GM19328 (cell line): ENCODE data around the gene GATA5.
"Not testable (repeated sequence)": the region's sequence is repeated elsewhere in the genome, so short reads cannot be mapped to it uniquely, and the experiment has no call there.

Source experiments
- ATAC-seq: cut with Tn5 transposase; IDR thresholded peaks from one replicate; pipeline ENCODE4 v1.9.1; 2021; ENCODE audit warnings: mild to moderate bottlenecking, moderate library complexity; ENCODE audit not compliant: unreplicated experiment

Gene GATA5

DNA sequence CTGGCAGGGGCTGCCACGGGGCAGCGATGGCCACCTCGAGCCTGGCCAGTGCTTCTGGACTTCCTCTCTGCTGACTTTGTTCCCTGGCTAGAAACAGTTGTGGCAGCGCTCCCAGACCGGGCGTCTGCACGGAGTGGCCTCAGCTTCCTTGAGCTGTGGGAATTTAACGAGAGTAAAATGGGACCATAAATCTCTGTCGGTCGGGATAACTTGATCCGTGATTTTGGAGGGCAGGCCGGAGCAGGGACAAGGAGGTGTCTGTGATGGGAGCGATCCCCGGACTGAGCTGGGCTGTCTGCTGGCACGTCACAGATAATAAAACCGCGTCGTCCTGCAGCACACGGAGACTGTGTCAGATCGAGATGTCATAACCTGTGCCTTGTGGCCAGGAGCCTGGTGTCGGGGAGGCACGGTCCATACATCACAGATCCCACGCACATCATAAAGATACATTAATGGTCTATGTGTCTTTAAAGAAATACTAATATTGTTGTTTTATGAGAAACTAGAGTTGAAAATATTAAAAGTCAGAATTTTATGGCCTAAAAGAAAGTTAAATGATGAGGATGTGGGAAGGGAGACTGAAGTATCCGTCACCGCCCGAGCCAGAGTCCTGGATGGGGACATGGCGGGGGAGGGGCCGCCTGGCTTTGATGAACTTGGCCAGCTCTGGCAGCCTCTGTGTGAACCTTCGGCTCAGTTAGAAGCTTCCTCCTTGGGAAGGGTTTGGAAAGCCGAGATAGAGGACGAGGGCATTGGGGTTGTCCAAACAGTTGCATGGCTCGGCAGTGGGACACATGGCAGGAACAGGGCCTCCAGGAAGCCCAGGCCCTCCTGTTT, 41.9 kb downstream of the GATA5 start:
- ATAC-seq: no peak

DNA sequence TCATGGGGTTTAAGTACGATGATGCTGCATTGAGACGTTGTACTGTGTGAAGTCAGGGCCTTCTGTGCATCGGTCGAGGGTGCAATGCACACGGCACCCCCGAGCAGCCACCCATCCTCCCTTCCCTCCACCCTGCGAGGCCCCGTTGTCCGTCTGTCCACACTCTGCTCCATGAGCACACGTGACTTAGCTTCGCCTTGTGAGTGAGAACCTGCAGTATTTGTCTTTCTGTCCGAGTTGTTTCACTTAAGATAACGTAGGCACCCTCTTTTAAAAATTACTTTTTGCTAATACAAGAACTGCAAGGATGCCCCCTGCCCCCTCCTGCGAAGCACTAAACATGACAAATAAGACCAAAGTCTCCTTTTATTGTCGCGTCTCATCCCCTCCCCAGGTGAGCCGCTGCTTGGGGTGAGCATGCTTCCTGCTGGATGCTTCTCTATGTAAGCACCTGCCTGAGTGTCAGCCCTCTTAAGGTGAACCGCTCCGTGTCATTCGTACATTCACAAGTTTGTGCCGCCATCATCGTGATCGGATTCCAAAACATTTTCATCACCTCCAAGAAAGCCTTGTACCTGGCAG, 44.8 kb downstream of the GATA5 start:
- ATAC-seq: no peak

DNA sequence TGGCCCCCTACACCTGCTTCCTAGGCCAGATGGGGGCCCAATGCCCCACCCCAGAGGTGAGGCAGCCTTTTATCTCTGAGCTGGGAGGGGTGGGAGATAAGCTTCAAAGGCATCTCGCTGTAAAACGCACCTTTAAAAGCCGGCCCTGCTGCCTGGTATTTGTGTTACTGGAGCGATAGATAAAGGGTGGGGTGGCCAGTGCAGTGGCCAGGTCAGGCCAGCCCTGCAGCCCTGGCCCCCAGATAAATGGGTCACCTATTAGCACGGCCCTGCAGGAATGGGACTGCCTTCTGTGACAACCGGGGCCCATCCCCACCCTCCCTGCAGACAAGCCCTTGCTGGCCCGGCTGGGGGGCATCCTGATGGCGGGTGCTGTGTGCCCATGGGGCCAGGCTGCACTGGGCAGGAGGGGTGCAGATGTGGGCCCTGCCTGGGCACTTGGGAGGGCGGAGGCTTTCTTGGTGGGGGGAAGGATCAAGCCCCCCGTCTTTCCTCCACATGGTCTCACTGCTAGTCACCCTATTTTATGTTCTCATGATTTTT, 45.4 kb downstream of the GATA5 start:
- no peak for ATAC-seq

DNA sequence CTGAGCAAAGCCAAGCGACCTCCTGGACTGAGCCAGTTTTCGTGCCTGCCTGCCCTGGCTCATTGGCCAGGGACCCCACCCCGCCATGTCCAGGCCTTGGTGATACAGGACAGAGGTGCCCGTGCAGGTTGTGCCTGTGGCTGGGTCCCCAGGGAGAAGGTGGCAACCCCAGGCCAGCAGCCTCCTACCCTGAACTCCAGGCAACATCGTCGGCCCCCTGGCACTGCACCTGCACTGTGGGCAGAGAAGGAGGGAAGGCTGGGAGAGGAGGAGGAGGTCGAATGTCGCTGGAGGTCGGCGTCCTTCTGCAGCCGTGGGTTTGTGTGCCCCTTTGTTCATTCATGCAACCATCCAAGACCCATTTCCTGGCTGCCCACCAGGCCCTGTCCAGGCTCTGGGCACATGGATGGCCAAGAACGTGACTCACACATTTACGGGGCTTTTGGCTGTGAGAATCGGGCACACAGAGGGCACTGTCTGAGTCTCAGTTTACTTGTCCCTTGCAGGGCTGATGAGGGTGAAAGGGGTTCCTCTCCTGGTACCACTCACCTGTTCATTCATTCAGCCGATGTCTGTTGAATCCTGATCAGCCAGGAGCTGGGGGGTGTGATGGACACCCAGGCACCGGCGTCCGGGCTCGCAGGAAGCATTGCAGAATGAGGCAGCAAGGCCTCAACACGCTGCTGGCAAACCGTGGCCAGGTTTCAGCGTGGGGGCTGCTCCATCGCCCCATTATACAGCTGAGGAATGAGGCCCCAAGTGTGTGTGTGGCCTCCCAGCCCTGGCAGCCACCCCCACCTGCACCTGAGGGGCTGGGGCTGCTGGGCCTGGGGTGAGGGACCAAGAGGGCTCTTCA, 46.1 kb downstream of the GATA5 start:
- ATAC-seq: no peak

DNA sequence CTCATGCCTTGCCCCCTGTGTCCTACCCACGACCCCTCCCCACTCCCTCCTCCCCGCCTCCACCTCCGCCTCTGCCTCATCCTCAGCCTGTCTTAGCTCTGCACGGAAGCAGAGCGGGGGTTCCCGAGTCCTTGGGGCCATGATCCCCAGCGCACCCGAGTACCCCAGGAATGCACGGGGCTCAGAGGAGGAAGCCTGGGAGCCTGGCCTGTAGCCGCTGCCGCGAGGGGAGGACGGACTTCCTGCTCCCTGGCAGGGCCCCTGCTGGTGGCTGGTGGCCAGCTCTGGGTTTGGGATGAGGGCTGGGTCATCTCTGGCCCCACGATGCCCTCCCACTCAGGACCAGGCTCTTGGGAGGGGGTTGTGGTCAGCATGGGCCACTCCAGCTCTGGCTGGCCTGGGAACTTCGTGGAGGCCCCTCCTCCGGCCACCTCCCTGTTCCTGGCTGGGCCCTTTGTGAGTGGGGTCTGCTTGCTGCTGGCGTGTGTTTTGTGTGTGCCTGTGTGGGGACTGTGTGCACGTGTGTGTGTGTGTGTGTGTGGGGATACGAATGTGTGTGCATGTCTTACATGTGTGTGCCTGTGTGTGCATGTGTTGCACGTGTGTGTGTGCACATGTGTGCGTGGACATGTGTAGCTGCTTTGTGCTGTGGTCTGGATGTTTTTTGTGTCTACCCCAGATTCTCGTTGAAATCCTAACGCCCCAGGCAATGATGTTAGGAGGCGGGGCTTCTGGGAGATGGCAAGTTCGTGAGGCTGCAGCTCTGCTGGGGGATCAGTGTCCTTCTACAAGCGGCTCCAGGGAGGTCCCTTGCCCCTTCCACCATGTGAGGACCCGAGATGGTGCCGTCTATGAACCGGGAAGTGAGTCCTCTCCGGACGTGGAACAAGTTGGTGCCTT, 47.1 kb downstream of the GATA5 start:
- no peak for ATAC-seq

- no peak for ATAC-seq
These were observed 47.8 kb downstream of the GATA5 start for GRCh38 chr20:62428002-62428372.

GRCh38 chr20:62427172-62428001, 48.4 kb downstream of the GATA5 start, which contains the start of gene RBBP8NL:
TSS of gene RBBP8NL (minus strand) at chr20:62427539. CDS start at chr20:62419647, 7,892 bp downstream.
- ATAC-seq: no peak

DNA sequence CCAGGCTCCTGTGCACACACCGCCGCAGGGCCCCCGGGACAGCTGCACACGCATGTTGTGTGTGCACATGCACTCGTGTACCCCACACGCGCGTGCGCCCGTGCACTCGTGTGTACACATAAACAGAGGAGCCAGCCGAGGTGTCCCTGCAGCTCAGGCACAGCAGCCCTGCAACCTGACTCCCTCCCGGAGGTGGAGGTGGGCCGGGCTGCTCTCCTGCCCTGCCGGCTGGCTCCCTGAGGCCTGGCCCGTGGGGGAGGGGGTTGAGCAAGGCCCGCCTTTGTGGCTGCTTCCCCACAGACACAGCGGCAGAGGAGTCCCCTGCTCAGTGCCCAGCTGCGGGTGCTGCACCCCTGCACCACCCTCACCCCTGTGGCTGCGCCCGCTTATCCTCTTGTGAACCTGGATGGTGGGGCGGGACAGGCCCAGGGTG, 49.1 kb downstream of the GATA5 start:
- ATAC-seq: no peak

DNA sequence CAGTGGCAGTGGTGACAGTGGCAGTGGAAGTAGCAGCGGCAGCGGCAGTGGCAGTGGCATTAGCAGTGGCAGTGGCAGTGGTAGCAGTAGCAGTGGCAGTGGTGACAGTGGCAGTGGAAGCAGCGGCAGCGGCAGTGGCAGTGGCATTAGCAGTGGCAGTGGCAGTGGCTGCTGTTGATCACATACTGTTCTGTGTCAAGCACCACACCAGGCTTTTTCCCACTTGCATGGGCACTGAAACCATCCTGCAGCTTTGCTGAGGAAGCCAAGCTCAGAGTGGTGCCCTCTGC, 49.8 kb downstream of the GATA5 start:
- not testable (repeated sequence) for ATAC-seq

- no peak for ATAC-seq
These were observed 50.3 kb downstream of the GATA5 start for GRCh38 chr20:62425281-62426058.

GRCh38 chr20:62424249-62425107, 51.3 kb downstream of the GATA5 start:
- ATAC-seq: no peak

- no peak for ATAC-seq
These were observed 52.5 kb downstream of the GATA5 start for GRCh38 chr20:62423326-62423706.

DNA sequence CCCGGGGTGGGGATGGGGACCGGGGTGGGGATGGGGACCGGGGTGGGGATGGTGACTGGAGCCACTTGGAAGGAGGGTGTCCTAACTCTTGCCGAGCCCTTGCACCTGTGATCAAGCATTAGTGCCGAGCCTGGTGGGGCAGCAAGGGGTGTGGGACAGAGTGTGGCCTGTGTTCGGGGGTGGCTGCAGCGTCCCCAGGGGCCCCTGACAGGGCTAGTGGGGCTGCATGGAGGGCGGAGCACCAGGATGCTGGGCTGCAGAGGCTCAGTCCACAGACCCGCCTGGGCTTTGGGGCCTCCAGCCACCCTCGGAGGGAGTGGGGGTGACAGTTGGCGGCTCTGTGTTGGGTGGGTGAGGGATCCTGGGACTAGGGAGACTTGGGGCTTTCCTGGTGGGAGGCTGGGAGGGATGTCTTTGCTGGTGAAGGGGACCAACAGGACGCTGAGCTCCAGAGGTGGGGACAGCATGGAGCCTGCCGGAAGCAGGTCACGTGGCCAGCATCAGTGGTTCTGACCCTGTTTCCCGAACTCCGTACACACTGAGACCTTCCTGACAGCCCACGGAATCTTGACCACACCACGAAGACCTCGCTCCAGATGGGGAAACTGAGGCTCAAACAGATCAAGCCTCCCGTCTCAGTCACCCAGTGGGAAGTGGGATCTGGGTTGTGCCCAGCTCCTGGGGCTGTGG, 53.0 kb downstream of the GATA5 start:
- no peak for ATAC-seq

GRCh38 chr20:62421716-62421990, 54.1 kb downstream of the GATA5 start:
- ATAC-seq: no peak

DNA sequence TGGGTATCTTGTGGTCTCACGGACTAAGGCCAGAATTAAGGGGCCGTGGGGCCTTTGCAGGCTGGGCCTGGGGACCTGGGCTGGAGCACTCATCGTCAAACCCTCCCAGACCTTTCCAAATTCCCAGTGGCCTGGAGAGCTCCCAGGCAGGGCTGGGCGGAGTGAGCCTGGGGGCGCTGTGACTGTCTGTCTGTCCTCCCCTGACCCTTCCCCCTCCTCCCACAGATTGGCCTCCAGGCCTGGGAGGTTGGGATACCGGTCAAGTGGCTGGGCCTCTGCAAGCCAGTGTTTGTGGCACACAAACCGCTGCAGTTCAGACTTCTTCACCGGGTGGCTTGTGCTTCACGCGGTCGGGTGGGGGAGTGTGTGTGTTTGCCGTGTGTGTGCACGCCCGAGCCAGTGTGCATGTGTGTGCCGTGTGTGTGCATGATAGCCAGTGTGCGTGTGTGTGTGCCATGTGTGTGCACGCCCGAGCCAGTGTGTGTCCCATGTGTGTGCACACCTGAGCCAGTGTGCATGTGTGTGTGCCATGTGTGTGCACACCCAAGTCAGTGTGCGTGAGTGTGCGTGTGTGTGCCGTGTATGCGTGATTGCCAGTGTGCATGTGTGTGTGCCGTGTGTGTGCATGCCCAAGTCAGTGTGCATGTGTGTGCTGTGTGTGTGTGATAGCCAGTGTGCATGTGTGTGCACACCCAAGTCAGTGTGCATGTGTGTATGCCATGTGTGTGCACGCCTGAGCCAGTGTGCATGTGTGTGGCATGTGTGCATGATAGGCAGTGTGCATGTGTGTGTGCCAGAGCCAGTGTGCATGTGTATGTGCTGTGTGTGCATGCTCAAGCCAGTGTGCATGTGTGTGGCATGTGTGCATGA, 54.7 kb downstream of the GATA5 start:
- ATAC-seq: no peak

DNA sequence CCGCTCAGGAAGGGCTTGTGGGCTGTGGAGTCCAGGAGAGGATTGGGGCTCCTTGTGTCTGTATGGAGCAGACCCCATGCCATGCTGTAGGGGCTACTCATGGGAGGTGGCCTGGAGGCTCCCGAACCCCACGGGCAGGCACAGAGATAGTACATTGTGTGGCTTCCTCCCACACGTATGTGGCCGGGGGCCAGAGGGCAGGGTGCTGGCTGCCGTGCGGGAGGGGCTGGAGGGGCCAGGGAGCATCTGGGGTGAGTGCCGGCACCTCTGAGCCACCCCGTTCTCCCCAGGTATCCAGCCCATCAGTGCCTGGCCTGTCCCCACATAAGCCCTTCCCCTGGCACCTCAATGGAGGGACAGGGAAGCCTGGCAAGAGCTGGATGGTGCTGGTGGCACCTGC, 56.0 kb downstream of the GATA5 start:
- ATAC-seq: no peak
